Keratinocyte (primary cell): ENCODE results near the gene CALML3. TPM values are rescaled to one million over a fixed set of nuclear protein-coding genes. Genes with fewer than 3 reads are reported as not detected.
A peak's percentile ranks its signal among the peaks of the same experiment; 100 is the strongest.

Source experiments
- DNase-seq: peaks from one replicate; pipeline ENCODE4 v3.0.0-alpha.2; 2011; ENCODE audit warnings: low read depth, missing footprints, low spot score
- FAIRE-seq: peaks from 2 replicates; lab custom pipeline; 2011; peaks lifted over from hg19 to GRCh38; lab: Jason Lieb, UNC
- H2AFZ ChIP-seq: 2 replicates; pipeline ENCODE4 v1.6.0; 2012; ENCODE audit warnings: low read length, control low read depth, inconsistent platforms; ENCODE audit not compliant: control insufficient read depth
- H3K27ac ChIP-seq: 2 replicates; pipeline ENCODE4 v1.5.1; 2011; ENCODE audit warnings: low read length; ENCODE audit not compliant: control insufficient read depth, insufficient read depth
- H3K27me3 ChIP-seq: 3 replicates; pipeline ENCODE4 v1.6.0; 2011; ENCODE audit warnings: low read length; ENCODE audit not compliant: control insufficient read depth, insufficient read depth; ENCODE audit errors: extremely low read depth
- H3K36me3 ChIP-seq, 2 experiments: 2 replicates in 1 of 2; 3 replicates in 1 of 2; pipeline ENCODE4 v1.5.1; 2011; ENCODE audit warnings: low read length in 2 of 2, mild to moderate bottlenecking in 1 of 2; ENCODE audit not compliant: control insufficient read depth in 2 of 2, insufficient read depth in 2 of 2; ENCODE audit errors: extremely low read depth in 1 of 2
- H3K4me1 ChIP-seq: 3 replicates; pipeline ENCODE4 v1.5.1; 2011; ENCODE audit warnings: low read length; ENCODE audit not compliant: control insufficient read depth, insufficient read depth; ENCODE audit errors: extremely low read depth
- H3K4me2 ChIP-seq: 3 replicates; pipeline ENCODE4 v1.6.0; 2011; ENCODE audit warnings: low read depth, low read length; ENCODE audit not compliant: control insufficient read depth, insufficient read depth; ENCODE audit errors: extremely low read depth
- H3K4me3 ChIP-seq, 3 experiments: fragments of 200-600 bp in 1 of 3; sonication (generic) in 1 of 3; 2 replicates in 2 of 3; 3 replicates in 1 of 3; pipeline ENCODE4 v1.5.1; 2011 to 2016; ENCODE audit warnings: low read length in 3 of 3, mild to moderate bottlenecking in 3 of 3, control low read depth in 2 of 3, inconsistent platforms in 1 of 3, low read depth in 1 of 3, mixed read lengths in 1 of 3, mixed run types in 1 of 3, moderate library complexity in 1 of 3; ENCODE audit not compliant: control insufficient read depth in 2 of 3, insufficient read depth in 2 of 3; ENCODE audit errors: extremely low read depth in 1 of 3
- H3K79me2 ChIP-seq: 2 replicates; pipeline ENCODE4 v1.6.0; 2012; ENCODE audit warnings: low read length; ENCODE audit not compliant: control insufficient read depth, insufficient read depth
- H3K9ac ChIP-seq: 3 replicates; pipeline ENCODE4 v1.6.0; 2011; ENCODE audit warnings: low read length; ENCODE audit not compliant: control insufficient read depth, insufficient read depth; ENCODE audit errors: extremely low read depth
- H3K9me1 ChIP-seq: 3 replicates; pipeline ENCODE4 v1.6.0; 2011; ENCODE audit warnings: low read length; ENCODE audit not compliant: control insufficient read depth, insufficient read depth; ENCODE audit errors: extremely low read depth
- H3K9me3 ChIP-seq: 2 replicates; pipeline ENCODE4 v1.5.1; 2012; ENCODE audit warnings: low read depth, low read length; ENCODE audit not compliant: control insufficient read depth
- H4K20me1 ChIP-seq: 3 replicates; pipeline ENCODE4 v1.6.0; 2011; ENCODE audit warnings: low read length; ENCODE audit not compliant: control insufficient read depth, insufficient read depth; ENCODE audit errors: extremely low read depth
- CTCF ChIP-seq, 3 experiments: IDR thresholded peaks in 1 of 3; conservative IDR thresholded peaks in 1 of 3; optimal IDR thresholded peaks in 1 of 3; 2 replicates in 2 of 3; 3 replicates in 1 of 3; pipeline versions ENCODE3 to v1.5.1; 2011; ENCODE audit warnings: low read length in 3 of 3, mild to moderate bottlenecking in 3 of 3, moderate library complexity in 2 of 3, control low read depth in 1 of 3, inconsistent platforms in 1 of 3; ENCODE audit not compliant: insufficient read depth in 2 of 3; ENCODE audit errors: extremely low read depth in 1 of 3
- EZH2 ChIP-seq: IDR thresholded peaks from one replicate; pipeline ENCODE4 v1.6.1; 2012; ENCODE audit warnings: inconsistent platforms, mild to moderate bottlenecking, low read length, moderate library complexity
- dilution Hi-C: fragments of 300-500 bp; cut with MboI; formaldehyde crosslinking; loops from one replicate; pipeline ENCODE4 v1.7.0; 2020; ENCODE audit warnings: low sequenced_read_pairs; ENCODE audit not compliant: extremely low pct_ligation_motif_present
- polyA plus RNA-seq, 5 experiments: library from polyadenylated mRNA; depleted of rRNA in 3 of 5; stranded (reverse) in 3 of 5; stranded (forward) in 1 of 5; unstranded in 1 of 5; fragments of >200 nt; gene quantifications; 1 replicate in 1 of 5; 2 replicates in 3 of 5; 3 replicates in 1 of 5; pipeline versions ENCODE4 v1.2.1 to v1.2.3, GENCODE V29; 2011 to 2012; ENCODE audit warnings: missing spikeins in 2 of 5, low read depth in 1 of 5, low replicate concordance in 1 of 5

The CALML3 gene
- polyA plus RNA-seq, 1 donor (not counting 4 experiments of a cell fraction or from before 2014, with no cell fraction given): 7.6 TPM

DNA sequence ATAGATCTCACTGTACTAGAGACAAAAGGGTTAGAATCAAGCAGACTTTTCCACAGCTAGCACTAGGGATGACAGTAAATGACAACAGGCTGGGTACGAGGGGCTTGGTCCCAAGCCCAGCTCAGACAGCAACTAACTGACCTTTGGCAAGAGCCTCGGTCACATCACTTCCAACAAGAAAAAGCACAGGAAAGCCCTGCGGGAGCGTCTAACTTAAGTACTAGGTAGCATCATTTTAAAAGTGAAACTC lies 22.8 kb downstream of the CALML3 start:
- no peaks in the 10 kb centered on the region for H4K20me1 ChIP-seq
- H2AFZ ChIP-seq: no peak overlapping the region
- H3K27ac ChIP-seq: peak overlapping the region; percentile 87
- peak overlapping the region; percentile 68 for H3K4me2 ChIP-seq
- dilution Hi-C loops: no loop called here
- no peaks in the 10 kb centered on the region for H3K9me3 ChIP-seq
- peaks cover 3% of the 10 kb centered on the region for H3K9me1 ChIP-seq
- no peak for TF ChIP-seq EZH2
- no peak for TF ChIP-seq CTCF (optimal IDR thresholded peaks at IDR 0.05 in 1 of 3, IDR thresholded peaks at IDR 0.05 in 1 of 3, conservative IDR thresholded peaks at IDR 0.05 in 1 of 3; ENCODE audit: extremely low read depth in 1 of 3, insufficient read depth in 2 of 3, low read length in 3 of 3)
- FAIRE-seq (no peak), DNase-seq (no peak)
- H3K36me3 ChIP-seq: no peaks in the 10 kb centered on the region
- H3K4me1 ChIP-seq: peaks cover 61% of the 10 kb centered on the region
- H3K79me2 ChIP-seq: no peaks in the 10 kb centered on the region
- H3K9ac ChIP-seq: peak overlapping the region; percentile 65
- H3K4me3 ChIP-seq: no peak overlapping the region
- no peaks in the 10 kb centered on the region for H3K27me3 ChIP-seq

GRCh38 chr10:5547931-5548660 lies 23.3 kb downstream of the CALML3 start:
- no peak for DNase-seq
- no peak for FAIRE-seq
- H3K4me3 ChIP-seq: no peak overlapping the region

More at GRCh38 chr10:5547931-5548660, 23.3 kb downstream of the CALML3 start:
- dilution Hi-C loops: no loop called here
- Histone ChIP-seq H4K20me1 (no peaks in the 10 kb centered on the region), H3K9me1 (peaks cover 3% of the 10 kb centered on the region), H3K79me2 (no peaks in the 10 kb centered on the region), H3K27ac (peak overlapping the region; percentile 87), H3K4me1 (peaks cover 65% of the 10 kb centered on the region), H3K9me3 (no peaks in the 10 kb centered on the region), H3K4me2 (peak overlapping the region; percentile 68), H3K27me3 (no peaks in the 10 kb centered on the region), H3K36me3 (no peaks in the 10 kb centered on the region), H2AFZ (no peak overlapping the region), H3K9ac (peak overlapping the region; percentile 65)
- TF ChIP-seq EZH2 (no peak), CTCF (optimal IDR thresholded peaks at IDR 0.05 in 1 of 3, IDR thresholded peaks at IDR 0.05 in 1 of 3, conservative IDR thresholded peaks at IDR 0.05 in 1 of 3; ENCODE audit: extremely low read depth in 1 of 3, insufficient read depth in 2 of 3, low read length in 3 of 3) (no peak)
